Smooth muscle cell (in vitro differentiated cells): ENCODE results near the gene TMEM214. TPM values are rescaled to one million over a fixed set of nuclear protein-coding genes. Genes with fewer than 3 reads are reported as not detected.

Source experiments
- DNase-seq: peaks from one replicate; lab custom pipeline; 2025; ENCODE audit not compliant: unreplicated experiment; lab: John Stamatoyannopoulos, UW
- H2AFZ ChIP-seq: fragments of 200-600 bp; sonication (generic); 2 replicates; pipeline ENCODE4 v1.6.0; 2016; ENCODE audit warnings: antibody characterized with exemption, low read depth, mild to moderate bottlenecking
- H3F3A ChIP-seq: fragments of 200-600 bp; sonication (generic); 2 replicates; pipeline ENCODE4 v1.6.0; 2017; ENCODE audit warnings: antibody characterized with exemption, low read depth
- H3K27ac ChIP-seq: fragments of 200-600 bp; sonication (generic); 2 replicates; pipeline ENCODE4 v1.5.1; 2016; ENCODE audit warnings: low read depth, mild to moderate bottlenecking
- H3K27me3 ChIP-seq: fragments of 200-600 bp; sonication (generic); 2 replicates; pipeline ENCODE4 v1.6.1; 2016; ENCODE audit warnings: low read depth, mild to moderate bottlenecking
- H3K36me3 ChIP-seq: fragments of 200-600 bp; sonication (generic); 2 replicates; pipeline ENCODE4 v1.5.1; 2016; ENCODE audit warnings: low read depth
- H3K4me1 ChIP-seq: fragments of 200-600 bp; sonication (generic); 2 replicates; pipeline ENCODE4 v1.5.1; 2016; ENCODE audit warnings: low read depth
- H3K4me2 ChIP-seq: fragments of 200-600 bp; sonication (generic); 2 replicates; pipeline ENCODE4 v1.6.0; 2016; ENCODE audit warnings: mild to moderate bottlenecking
- H3K4me3 ChIP-seq: fragments of 200-600 bp; sonication (generic); 2 replicates; pipeline ENCODE4 v1.5.1; 2016; ENCODE audit warnings: mild to moderate bottlenecking
- H3K79me2 ChIP-seq: fragments of 200-600 bp; sonication (generic); 2 replicates; pipeline ENCODE4 v1.6.0; 2016; ENCODE audit warnings: low read depth, mild to moderate bottlenecking
- H3K9ac ChIP-seq: fragments of 200-600 bp; sonication (generic); 2 replicates; pipeline ENCODE4 v1.6.0; 2016; ENCODE audit warnings: low read depth
- H3K9me3 ChIP-seq: fragments of 200-600 bp; sonication (generic); replicated peaks from 2 replicates; pipeline ENCODE4 v1.5.1; 2016; ENCODE audit warnings: low read depth
- H4K20me1 ChIP-seq: fragments of 200-600 bp; sonication (generic); 2 replicates; pipeline ENCODE4 v1.6.0; 2016; ENCODE audit warnings: low read depth
- WGBS: methylation state at CpG from one replicate; pipeline ENCODE4 v1.1.7; 2016; ENCODE audit warnings: low lambda C conversion rate; 5-methylcytosine and 5-hydroxymethylcytosine counted together
- polyA plus RNA-seq: library from polyadenylated mRNA; unstranded; fragments of >200 nt; fragmentation: Nextera tagmentation; extraction: Ambion mirVana; gene quantifications from 2 replicates; pipeline ENCODE4 v1.2.1, GENCODE V29; 2016
- total RNA-seq: library from RNA; depleted of rRNA; stranded (reverse); fragments of >200 nt; gene quantifications from 2 replicates; pipeline ENCODE4 v1.2.3, GENCODE V29; 2014
- TF ChIP-seq, protein P1 (sequence below): fragments of 200-600 bp; sonication (generic); IDR thresholded peaks from 2 replicates; pipeline ENCODE4 v1.5.1; 2017; ENCODE audit warnings: borderline replicate concordance, mild to moderate bottlenecking, antibody characterized with exemption; ENCODE audit not compliant: insufficient read depth, poor library complexity, severe bottlenecking

The TMEM214 gene
- total and polyA plus RNA-seq, 2 experiments from 2014 or later: 79.6 to 99.7 TPM

DNA sequence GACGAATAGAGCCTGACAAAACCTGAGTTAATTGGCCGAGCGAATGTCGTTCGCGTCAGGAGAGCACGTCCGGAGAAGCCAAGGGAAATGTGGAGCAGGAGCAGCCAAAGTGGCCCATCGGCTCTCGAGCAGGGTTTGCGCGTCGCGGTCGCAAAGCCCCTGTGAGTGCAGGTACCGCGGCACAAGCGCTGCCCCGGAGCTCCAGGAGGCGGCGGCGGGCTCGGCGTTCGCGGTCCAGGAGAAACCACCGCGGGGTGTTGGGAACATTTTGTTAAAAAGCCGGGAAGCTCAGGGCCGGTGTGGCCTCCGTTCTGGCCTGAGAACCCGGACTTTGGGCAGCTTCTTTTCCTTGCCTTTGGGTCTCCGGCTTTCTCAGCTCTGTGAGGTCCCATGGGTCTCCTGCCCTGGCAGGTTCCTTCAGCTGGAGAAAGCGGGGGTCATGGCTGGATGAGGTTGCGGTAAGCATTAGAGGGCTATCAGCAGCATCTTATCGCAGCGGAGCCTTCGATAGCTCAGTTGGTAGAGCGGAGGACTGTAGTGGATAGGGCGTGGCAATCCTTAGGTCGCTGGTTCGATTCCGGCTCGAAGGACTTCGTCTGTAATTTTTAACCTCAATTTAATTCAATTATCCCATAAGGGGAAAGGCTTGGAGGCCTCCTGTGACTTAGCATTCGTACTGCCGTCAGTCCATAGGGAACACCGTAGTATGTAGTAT is 17.7 kb downstream of the TMEM214 start:
- TF ChIP-seq, protein P1, sequence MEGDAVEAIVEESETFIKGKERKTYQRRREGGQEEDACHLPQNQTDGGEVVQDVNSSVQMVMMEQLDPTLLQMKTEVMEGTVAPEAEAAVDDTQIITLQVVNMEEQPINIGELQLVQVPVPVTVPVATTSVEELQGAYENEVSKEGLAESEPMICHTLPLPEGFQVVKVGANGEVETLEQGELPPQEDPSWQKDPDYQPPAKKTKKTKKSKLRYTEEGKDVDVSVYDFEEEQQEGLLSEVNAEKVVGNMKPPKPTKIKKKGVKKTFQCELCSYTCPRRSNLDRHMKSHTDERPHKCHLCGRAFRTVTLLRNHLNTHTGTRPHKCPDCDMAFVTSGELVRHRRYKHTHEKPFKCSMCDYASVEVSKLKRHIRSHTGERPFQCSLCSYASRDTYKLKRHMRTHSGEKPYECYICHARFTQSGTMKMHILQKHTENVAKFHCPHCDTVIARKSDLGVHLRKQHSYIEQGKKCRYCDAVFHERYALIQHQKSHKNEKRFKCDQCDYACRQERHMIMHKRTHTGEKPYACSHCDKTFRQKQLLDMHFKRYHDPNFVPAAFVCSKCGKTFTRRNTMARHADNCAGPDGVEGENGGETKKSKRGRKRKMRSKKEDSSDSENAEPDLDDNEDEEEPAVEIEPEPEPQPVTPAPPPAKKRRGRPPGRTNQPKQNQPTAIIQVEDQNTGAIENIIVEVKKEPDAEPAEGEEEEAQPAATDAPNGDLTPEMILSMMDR: no peak
- Histone ChIP-seq H3K4me1 (peaks cover 5% of the 10 kb centered on the region), H3K27ac (peak overlapping the region; percentile 70), H3K27me3 (no peaks in the 10 kb centered on the region), H3K9ac (peak overlapping the region; percentile 46), H3F3A (peaks cover 14% of the 10 kb centered on the region), H2AFZ (no peak overlapping the region), H3K4me3 (peak overlapping the region; percentile 70), H3K79me2 (no peaks in the 10 kb centered on the region), H3K36me3 (no peaks in the 10 kb centered on the region), H3K4me2 (peak overlapping the region; percentile 90), H4K20me1 (no peaks in the 10 kb centered on the region), H3K9me3 (no peaks in the 10 kb centered on the region)
- WGBS: under 1% methylated on average over 48 of the region's 48 CpGs
- peak; percentile 58 for DNase-seq

DNA sequence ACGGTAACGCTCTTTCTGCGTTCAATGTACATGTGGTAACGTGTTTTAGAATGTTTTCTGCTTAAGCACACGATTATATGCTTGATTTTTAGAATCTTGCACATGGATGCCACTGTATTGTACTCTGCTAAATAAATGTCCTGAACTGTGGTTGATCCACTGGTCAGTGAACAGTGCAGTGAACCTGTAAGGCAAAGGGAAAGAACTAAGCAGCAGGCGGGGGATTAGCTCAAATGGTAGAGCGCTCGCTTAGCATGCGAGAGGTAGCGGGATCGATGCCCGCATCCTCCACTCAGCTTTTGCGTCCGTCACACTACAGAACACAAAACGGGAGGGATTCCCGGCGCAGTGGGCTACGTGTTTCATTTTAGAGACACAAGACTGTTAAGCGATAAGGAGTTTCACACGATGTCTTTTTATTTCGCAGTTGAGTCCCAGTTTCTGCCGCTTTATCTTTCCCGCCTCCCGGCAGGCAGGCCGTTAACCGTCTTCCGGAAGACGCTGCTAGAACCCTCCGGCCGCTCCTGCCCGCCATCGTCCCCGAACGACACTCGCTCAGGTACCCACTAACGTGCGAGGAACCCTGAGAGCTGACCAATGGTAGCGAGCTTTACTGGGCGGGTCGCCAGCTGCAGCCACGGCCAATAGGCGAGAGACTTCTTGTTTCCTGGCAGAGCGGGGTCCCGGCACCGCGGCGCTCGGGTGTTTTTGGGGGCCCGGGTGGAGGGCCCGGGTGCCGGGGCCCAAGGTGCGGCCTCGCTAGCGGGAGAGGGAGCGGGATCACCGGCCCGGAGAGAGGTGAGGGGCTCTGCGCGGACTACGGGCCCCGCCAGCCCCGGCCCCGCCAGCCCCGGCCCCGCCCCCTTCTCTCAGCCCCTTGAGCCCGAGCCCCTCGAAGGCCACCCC is 18.5 kb downstream of the TMEM214 start, which contains the start of gene AGBL5:
Gene AGBL5 (plus strand): TSS at position 673 of the 906 bp plus-strand sequence. CDS start 1,291 bp downstream, outside the sequence.
- WGBS: under 1% methylated on average over 59 of the region's 67 CpGs
- peak; percentile 89 for DNase-seq
- TF ChIP-seq, protein P1: no peak

DNA sequence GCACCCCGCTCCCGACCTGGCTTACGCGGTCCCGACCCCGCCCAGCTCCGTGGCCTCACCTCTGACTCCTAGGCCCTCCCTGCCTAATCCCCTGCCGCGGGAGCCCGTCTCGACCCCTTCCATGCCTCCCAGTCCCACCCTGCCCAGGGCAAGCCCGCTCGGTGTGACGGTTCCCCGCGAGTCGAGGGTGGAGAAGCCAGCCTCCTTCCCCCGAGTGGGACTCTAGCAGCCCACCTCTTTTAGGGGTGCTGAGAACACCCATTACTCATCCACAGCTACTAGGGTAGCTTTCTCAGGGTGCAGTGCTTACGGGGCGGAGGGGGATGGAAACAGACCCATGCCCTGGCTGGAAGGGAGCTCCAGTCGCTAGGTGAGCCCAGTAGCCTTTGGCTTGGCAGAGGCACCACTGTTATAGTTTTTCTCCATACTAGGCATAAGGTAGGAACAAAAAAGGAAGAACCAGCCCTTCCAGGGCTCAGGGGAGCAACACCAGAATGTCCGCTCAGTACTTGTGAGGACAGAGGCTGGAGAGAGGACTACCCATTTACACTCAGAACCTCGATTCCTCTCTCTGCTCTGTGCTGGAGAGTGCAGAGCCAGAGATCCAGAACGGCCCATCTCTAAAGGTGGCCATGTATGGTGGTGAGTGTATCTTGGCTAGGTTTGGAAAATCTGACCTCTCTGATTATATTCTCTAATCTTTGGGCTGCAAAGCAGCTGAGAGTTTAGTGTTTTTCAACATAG is 19.3 kb downstream of the TMEM214 start:
- Histone ChIP-seq H3K27me3 (no peaks in the 10 kb centered on the region), H2AFZ (no peak overlapping the region), H3K4me1 (peaks cover 5% of the 10 kb centered on the region), H4K20me1 (peaks cover 2% of the 10 kb centered on the region), H3F3A (peaks cover 14% of the 10 kb centered on the region), H3K27ac (peak overlapping the region; percentile 70), H3K9ac (peak overlapping the region; percentile 83), H3K9me3 (no peaks in the 10 kb centered on the region), H3K79me2 (no peaks in the 10 kb centered on the region), H3K36me3 (no peaks in the 10 kb centered on the region), H3K4me2 (peak overlapping the region; percentile 90), H3K4me3 (peak overlapping the region; percentile 70)
- no peak for DNase-seq
- WGBS: 8% methylated on average over 23 of the region's 24 CpGs
- TF ChIP-seq, protein P1: no peak

More for the DNA sequence above, 18.5 kb downstream of the TMEM214 start, which contains the start of gene AGBL5:
- Histone ChIP-seq H3K4me3 (peak within 1 kb of the TSS; percentile 70), H3K36me3 (no peaks in the 10 kb centered on the region), H3K4me1 (peaks cover 5% of the 10 kb centered on the region), H3F3A (peaks cover 14% of the 10 kb centered on the region), H3K27me3 (no peaks in the 10 kb centered on the region), H4K20me1 (no peaks in the 10 kb centered on the region), H3K4me2 (peak within 1 kb of the TSS; percentile 90), H3K9ac (peak within 1 kb of the TSS; percentile 83), H3K9me3 (no peaks in the 10 kb centered on the region), H2AFZ (no peak within 1 kb of the TSS), H3K79me2 (no peaks in the 10 kb centered on the region), H3K27ac (peak within 1 kb of the TSS; percentile 70)
